GM15510 (cell line): ENCODE data around the gene AASDHPPT.

Experiments used
- POLR2A ChIP-seq: IDR thresholded peaks from 3 replicates; pipeline ENCODE4 v1.6.1; 2011; ENCODE audit warnings: borderline replicate concordance; ENCODE audit not compliant: insufficient read length; ENCODE audit errors: extremely low read depth

The AASDHPPT gene

GRCh38 chr11:106077609-106078455 is at the start of gene AASDHPPT:
Gene AASDHPPT (plus strand): TSS chr11:106077662. CDS start chr11:106077711, 49 bp downstream.
- TF ChIP-seq POLR2A: peak; percentile 74

- TF ChIP-seq POLR2A: no peak
Measured at GRCh38 chr11:106030609-106031008, 46.9 kb upstream of the AASDHPPT start.

GRCh38 chr11:106031202-106031810 is 46.2 kb upstream of the AASDHPPT start:
- no peak for TF ChIP-seq POLR2A

GRCh38 chr11:106031936-106032335 is 45.5 kb upstream of the AASDHPPT start:
- TF ChIP-seq POLR2A: no peak

GRCh38 chr11:106032861-106033260 is 44.6 kb upstream of the AASDHPPT start:
- TF ChIP-seq POLR2A: no peak

- no peak for TF ChIP-seq POLR2A
Measured at GRCh38 chr11:106043540-106043939, 33.9 kb upstream of the AASDHPPT start.

GRCh38 chr11:106047631-106048030 is 29.8 kb upstream of the AASDHPPT start:
- no peak for TF ChIP-seq POLR2A

GRCh38 chr11:106049727-106050476 is 27.6 kb upstream of the AASDHPPT start:
- TF ChIP-seq POLR2A: no peak

GRCh38 chr11:106051103-106051502 is 26.4 kb upstream of the AASDHPPT start:
- no peak for TF ChIP-seq POLR2A

- TF ChIP-seq POLR2A: no peak
Measured at GRCh38 chr11:106059617-106060016, 17.8 kb upstream of the AASDHPPT start.

- no peak for TF ChIP-seq POLR2A
Measured at GRCh38 chr11:106061249-106061784, 16.1 kb upstream of the AASDHPPT start.

- TF ChIP-seq POLR2A: no peak
Measured at GRCh38 chr11:106061954-106062949, 15.2 kb upstream of the AASDHPPT start.

- no peak for TF ChIP-seq POLR2A
Measured at GRCh38 chr11:106063009-106063408, 14.5 kb upstream of the AASDHPPT start.

GRCh38 chr11:106070606-106071005 is 6.9 kb upstream of the AASDHPPT start:
- TF ChIP-seq POLR2A: no peak
